GM18508 (cell line): ENCODE results near the gene PARL.

Source experiments
- ATAC-seq: cut with Tn5 transposase; IDR thresholded peaks from one replicate; pipeline ENCODE4 v1.9.1; 2021; ENCODE audit warnings: moderate number of reproducible peaks; ENCODE audit not compliant: insufficient read depth, unreplicated experiment

PARL gene, protein sequence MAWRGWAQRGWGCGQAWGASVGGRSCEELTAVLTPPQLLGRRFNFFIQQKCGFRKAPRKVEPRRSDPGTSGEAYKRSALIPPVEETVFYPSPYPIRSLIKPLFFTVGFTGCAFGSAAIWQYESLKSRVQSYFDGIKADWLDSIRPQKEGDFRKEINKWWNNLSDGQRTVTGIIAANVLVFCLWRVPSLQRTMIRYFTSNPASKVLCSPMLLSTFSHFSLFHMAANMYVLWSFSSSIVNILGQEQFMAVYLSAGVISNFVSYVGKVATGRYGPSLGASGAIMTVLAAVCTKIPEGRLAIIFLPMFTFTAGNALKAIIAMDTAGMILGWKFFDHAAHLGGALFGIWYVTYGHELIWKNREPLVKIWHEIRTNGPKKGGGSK

GRCh38 chr3:183884427-183885296 is at the start of gene PARL:
TSS of gene PARL (minus strand) at chr3:183884880. CDS start at chr3:183884846, 34 bp downstream.
- ATAC-seq, result peak; percentile 96

DNA sequence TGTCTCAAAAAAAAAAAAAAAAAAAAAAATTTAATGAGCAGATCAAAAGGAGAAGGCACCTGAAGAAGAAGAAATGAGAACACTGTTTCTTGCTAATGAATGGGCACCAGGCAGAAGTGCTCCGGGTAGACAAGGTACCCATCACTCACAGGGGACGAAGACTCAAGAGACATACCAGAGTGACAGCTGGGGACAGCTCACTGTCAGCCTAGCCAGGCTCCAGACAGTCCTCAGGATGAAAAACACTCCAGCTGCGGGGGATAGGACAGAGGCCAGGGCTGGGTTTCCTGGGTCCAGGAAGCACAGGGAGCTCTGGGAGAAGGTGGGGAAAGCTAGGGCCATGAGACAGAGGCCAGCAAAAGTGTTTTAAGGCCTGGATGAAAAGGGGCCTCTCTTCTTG is 48.5 kb upstream of the PARL start:
- no peak for ATAC-seq

DNA sequence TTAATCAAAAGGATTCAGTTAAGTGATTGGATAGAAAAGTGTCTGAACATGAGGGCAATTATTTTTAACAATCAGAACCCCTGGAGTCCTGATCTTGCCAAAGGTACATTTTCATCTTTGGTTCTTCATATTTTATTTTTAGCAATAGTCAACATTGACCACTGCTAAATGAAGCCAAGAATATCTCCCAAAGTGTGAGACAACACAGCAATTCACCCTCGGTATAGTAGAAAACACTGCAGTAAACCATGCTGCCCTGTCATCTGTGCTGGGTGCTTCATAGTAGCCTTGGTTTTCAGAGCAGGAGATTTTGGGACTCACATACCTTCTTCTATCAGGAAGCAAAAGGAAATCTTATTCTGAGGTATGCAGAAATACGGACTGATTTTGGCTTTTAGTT is 47.2 kb upstream of the PARL start:
- ATAC-seq, result no peak

DNA sequence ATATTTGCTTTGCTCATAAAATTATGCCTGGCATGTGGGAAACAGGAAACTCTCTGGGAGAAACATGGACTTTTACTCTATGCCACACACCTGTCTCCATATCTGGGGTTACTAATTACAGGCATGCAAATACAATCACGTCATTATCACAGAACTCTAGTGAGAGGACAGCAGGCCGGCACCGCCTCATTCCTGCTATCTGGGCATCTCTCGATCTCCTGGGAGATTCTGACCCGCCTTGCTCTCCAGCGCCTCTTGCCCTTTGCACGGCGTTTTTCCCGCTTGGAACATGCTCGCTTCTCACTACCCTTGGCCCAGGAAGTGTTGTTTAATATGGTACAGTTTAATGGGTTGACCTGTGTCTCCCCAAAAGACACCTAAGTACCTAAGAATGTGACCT is 45.4 kb upstream of the PARL start:
- no peak for ATAC-seq

DNA sequence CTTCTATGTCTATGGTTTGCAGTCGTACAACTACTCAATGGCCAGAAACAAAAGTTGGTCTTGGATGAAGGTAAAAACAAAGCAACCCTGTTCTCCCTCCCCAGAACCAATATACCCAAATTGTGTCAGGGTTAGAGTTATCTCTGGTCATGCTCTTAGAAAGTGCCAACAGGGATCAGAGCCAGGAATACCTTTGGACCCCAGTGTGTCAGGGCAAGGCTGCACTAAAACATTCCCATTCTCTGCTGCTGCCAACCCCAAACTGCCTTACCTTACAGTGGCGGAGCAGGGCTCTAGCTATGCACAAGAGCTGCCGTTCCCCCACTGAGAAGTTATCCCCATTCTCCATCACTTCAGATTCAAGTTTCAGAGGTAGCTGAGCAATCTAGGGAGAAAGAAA is 42.4 kb upstream of the PARL start:
- ATAC-seq, result no peak

- no peak for ATAC-seq
Measured at GRCh38 chr3:183924956-183925355, 40.3 kb upstream of the PARL start.

- no peak for ATAC-seq
Measured at GRCh38 chr3:183924543-183924942, 39.9 kb upstream of the PARL start.

DNA sequence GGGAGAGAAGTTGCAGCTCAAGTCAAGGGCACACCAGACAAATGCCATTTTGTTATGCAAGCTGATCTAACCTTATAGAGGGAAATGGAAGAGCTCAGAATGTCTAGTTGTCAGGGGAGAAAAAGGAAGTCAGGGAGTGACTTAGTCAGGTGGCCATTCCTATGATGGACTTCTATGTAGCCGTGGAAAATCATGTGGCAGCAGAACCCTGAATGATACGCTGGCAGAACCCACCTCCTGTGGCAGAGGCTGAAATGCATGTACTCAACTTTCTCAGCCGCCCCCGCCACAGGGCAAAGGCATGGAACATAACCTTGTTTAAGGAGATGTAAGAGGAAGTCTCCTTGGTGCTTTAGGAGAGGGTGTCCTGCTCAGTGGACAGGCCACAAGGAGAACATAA is 37.7 kb upstream of the PARL start:
- ATAC-seq, result no peak

DNA sequence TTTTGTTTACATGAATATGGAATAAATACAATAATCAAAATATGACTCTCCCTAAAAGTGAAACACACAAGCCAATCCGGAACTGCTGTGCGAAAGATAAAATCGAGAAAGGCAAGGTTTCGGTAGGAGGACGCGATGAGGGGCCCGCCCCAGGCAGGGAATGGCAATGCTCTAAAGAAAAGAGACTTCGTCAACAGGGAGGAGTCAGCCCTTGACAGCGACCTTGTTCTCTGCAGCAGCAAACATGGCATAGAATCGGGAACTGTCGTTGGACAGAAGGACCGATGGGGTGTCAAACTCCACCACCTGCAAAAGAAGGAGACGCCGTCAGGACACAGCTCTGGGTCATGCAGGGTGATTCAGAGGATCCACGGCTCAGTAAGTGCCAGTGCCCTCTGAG is 36.4 kb upstream of the PARL start:
- ATAC-seq, result no peak

GRCh38 chr3:183920416-183920815 is 35.7 kb upstream of the PARL start:
- ATAC-seq, result no peak

- ATAC-seq, result no peak
Measured at GRCh38 chr3:183918178-183918577, 33.5 kb upstream of the PARL start.

DNA sequence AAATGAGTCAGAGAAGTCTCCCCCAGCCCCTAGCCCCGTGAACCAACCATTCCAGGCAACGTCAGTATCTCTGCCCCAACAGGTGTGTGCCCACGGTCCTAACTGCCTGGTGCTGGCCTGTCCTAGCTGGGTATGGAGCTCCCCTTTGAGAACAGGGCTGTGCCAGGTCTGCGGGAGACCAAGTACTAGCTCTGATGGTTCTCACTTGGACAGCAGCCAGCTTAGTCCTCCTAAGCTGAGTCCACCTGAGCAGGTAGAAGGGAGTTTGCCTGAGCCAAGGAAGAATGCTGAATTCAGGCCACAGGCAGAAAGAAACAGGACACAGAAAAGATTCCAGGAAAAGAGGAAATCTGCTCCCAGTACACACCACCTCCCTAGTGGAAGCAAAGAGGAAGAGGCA is 33.1 kb upstream of the PARL start:
- no peak for ATAC-seq

- ATAC-seq, result no peak
Measured at GRCh38 chr3:183914856-183915255, 30.2 kb upstream of the PARL start.

DNA sequence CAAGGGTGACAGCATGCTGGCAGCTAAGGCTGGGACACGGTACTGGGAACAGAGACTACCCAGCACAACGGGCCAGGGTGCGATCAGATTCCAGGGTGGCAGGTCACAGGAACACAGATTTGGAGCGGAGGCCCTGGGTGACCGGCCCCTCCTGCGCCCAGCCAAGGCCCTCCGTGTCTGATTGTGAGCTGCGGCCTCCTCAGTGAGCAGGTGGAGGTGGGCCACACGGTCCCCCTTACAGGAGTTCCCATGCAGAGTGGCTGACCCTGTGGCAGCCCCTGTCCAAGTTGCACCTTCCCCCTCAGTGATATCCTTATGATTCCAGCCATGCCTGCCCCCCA is 28.9 kb upstream of the PARL start:
- no peak for ATAC-seq

GRCh38 chr3:183912895-183913579 is 28.4 kb upstream of the PARL start:
- no peak for ATAC-seq

- no peak for ATAC-seq
Measured at GRCh38 chr3:183911763-183912506, 27.3 kb upstream of the PARL start.

DNA sequence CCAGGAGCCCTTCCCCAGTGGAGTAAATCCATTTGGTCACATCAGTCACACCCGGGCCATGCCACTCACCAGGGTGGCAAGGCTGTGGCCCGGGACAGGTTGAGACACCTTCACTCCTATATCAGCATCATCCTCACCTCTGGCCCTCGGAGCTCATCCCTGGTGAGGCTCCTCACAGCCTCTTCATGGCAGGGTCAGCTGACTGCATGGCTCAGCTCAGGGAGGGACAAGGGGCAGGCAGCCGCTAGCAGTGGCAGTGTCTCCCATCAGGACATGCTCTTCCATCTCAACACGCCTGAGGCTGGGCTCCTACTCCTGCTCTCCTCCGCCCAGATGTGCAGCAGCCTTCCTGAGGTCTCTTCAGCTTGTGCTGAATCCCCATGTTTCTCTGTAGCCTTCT is 26.4 kb upstream of the PARL start:
- no peak for ATAC-seq

GRCh38 chr3:183909030-183909600 is 24.4 kb upstream of the PARL start:
- no peak for ATAC-seq

GRCh38 chr3:183907911-183908331 is 23.2 kb upstream of the PARL start:
- no peak for ATAC-seq

- ATAC-seq, result no peak
Measured at GRCh38 chr3:183907176-183907575, 22.5 kb upstream of the PARL start.
